GM18505 (cell line): ENCODE results near the gene RALGPS1.
"Not testable (repeated sequence)": the region's sequence is repeated elsewhere in the genome, so short reads cannot be mapped to it uniquely, and the experiment has no call there.

Source experiments
- ATAC-seq: cut with Tn5 transposase; IDR thresholded peaks from one replicate; pipeline ENCODE4 v1.9.1; 2021; ENCODE audit not compliant: unreplicated experiment
- POLR2A ChIP-seq: IDR thresholded peaks from 4 replicates; pipeline ENCODE4 v1.6.1; 2011; ENCODE audit warnings: borderline replicate concordance; ENCODE audit not compliant: insufficient read depth, insufficient read length; ENCODE audit errors: extremely low read depth

Gene RALGPS1

GRCh38 chr9:127144670-127145445 is 230.3 kb downstream of the RALGPS1 start:
- ATAC-seq: no peak
- TF ChIP-seq POLR2A: no peak

GRCh38 chr9:127146841-127147240 is 232.3 kb downstream of the RALGPS1 start:
- not testable (repeated sequence) for ATAC-seq

GRCh38 chr9:127147251-127147650 is 232.7 kb downstream of the RALGPS1 start:
- ATAC-seq: no peak

GRCh38 chr9:127148014-127148413 is 233.4 kb downstream of the RALGPS1 start:
- TF ChIP-seq POLR2A: no peak
- ATAC-seq: no peak

More at GRCh38 chr9:127147251-127147650, 232.7 kb downstream of the RALGPS1 start:
- no peak for TF ChIP-seq POLR2A

GRCh38 chr9:127149010-127149409 is 234.4 kb downstream of the RALGPS1 start:
- TF ChIP-seq POLR2A: no peak

GRCh38 chr9:127149463-127150390 is 235.1 kb downstream of the RALGPS1 start:
- no peak for ATAC-seq
- TF ChIP-seq POLR2A: no peak

More at GRCh38 chr9:127149010-127149409, 234.4 kb downstream of the RALGPS1 start:
- ATAC-seq: no peak

GRCh38 chr9:127153501-127153900 is 238.9 kb downstream of the RALGPS1 start:
- ATAC-seq: no peak

GRCh38 chr9:127154003-127154389 is 239.4 kb downstream of the RALGPS1 start:
- no peak for ATAC-seq
- no peak for TF ChIP-seq POLR2A

More at GRCh38 chr9:127153501-127153900, 238.9 kb downstream of the RALGPS1 start:
- no peak for TF ChIP-seq POLR2A

- no peak for TF ChIP-seq POLR2A
Measured at GRCh38 chr9:127154390-127155191, 240.0 kb downstream of the RALGPS1 start.

GRCh38 chr9:127155314-127155960 is 240.9 kb downstream of the RALGPS1 start:
- ATAC-seq: no peak
- TF ChIP-seq POLR2A: no peak

More at GRCh38 chr9:127154390-127155191, 240.0 kb downstream of the RALGPS1 start:
- ATAC-seq: no peak

GRCh38 chr9:127158786-127159324 is 244.3 kb downstream of the RALGPS1 start:
- ATAC-seq: no peak
- no peak for TF ChIP-seq POLR2A

- ATAC-seq: no peak
- no peak for TF ChIP-seq POLR2A
Measured at GRCh38 chr9:127159325-127159801, 244.8 kb downstream of the RALGPS1 start.
